ENCODE measurements around the gene CEP72. TPM values are rescaled to one million over a fixed set of nuclear protein-coding genes. Genes with fewer than 3 reads are reported as not detected.

The CEP72 gene
- total and polyA plus RNA-seq, 2 of the 13 experiments (the other 11 are each of a cell fraction or from before 2014, with no cell fraction given) = 3.4 to 9.4 TPM

- no peak for FAIRE-seq
- no peak overlapping the region for H2AFZ ChIP-seq (ENCODE audit: low read length)
- no TSS peak for BruUV-seq (replicated peaks)
- H3K27ac ChIP-seq (ENCODE audit: extremely low read length, insufficient read depth, low read length) = no peak overlapping the region
- no peaks in the 10 kb centered on the region for H4K20me1 ChIP-seq (ENCODE audit: insufficient read depth, low read length)
- ChIA-PET POLR2A (no interaction called here), CTCF (ENCODE audit: low intra/inter-chr PET ratio, low total read pairs) (no interaction called here)
- no peaks in the 10 kb centered on the region for H3K36me3 ChIP-seq (replicated peaks in 1 of 2; ENCODE audit: control insufficient read depth in 1 of 2, insufficient read depth in 2 of 2, low read length in 2 of 2)
- in situ Hi-C loops (cut with HindIII; ENCODE audit: extremely low pct_ligation_motif_present, low pct_unique_long_range_greater_than_20kb) = no loop called here
- ATAC-seq = no peak
- WGBS (ENCODE audit: low lambda C conversion rate) = 59% methylated on average over 12 of the region's 12 CpGs
- H3K27me3 ChIP-seq (ENCODE audit: control insufficient read depth in 1 of 2, insufficient read depth in 2 of 2, low read length in 2 of 2) = peaks cover 4 to 65% of the 10 kb centered on the region in 2 experiments
- peaks cover 5% of the 10 kb centered on the region; the same call in 1 of the 2 replicates for H3K9me3 ChIP-seq (ENCODE audit: low read length)
- H3K9ac ChIP-seq (ENCODE audit: insufficient read depth, low read depth, low read length) = no peak overlapping the region
- no peak overlapping the region for H3K4me3 ChIP-seq (replicated peaks in 1 of 3; ENCODE audit: insufficient read depth in 1 of 3, low read depth in 2 of 3, low read length in 3 of 3)
- TF ChIP-seq NONO (IDR thresholded peaks at IDR 0.05) (no peak), NONO (CRISPR knock-in tag; conservative IDR thresholded peaks at IDR 0.05) (no peak), ZNF33B (CRISPR knock-in tag; IDR thresholded peaks at IDR 0.05) (no peak), HOXA9 (CRISPR knock-in tag; IDR thresholded peaks at IDR 0.05; ENCODE audit: borderline replicate concordance) (no peak), ATF2 (CRISPR knock-in tag; IDR thresholded peaks at IDR 0.05) (no peak), RFX5 (IDR thresholded peaks at IDR 0.05; ENCODE audit: low read depth, low read length) (no peak), POLR2A (IDR thresholded peaks at IDR 0.05; ENCODE audit: insufficient read depth in 1 of 2, low read depth in 2 of 2, low read length in 2 of 2) (no peak), ZNF7 (CRISPR knock-in tag; IDR thresholded peaks at IDR 0.05) (no peak), CHD4 (IDR thresholded peaks at IDR 0.05; ENCODE audit: borderline replicate concordance, low read length) (no peak), ZNF737 (CRISPR knock-in tag; IDR thresholded peaks at IDR 0.05; ENCODE audit: borderline replicate concordance) (no peak), ETV5 (CRISPR knock-in tag; IDR thresholded peaks at IDR 0.05; ENCODE audit: borderline replicate concordance) (no peak), ZNF724P (CRISPR knock-in tag; IDR thresholded peaks at IDR 0.05; ENCODE audit: borderline replicate concordance) (no peak), ZNF616 (CRISPR knock-in tag; IDR thresholded peaks at IDR 0.05; ENCODE audit: low read depth) (no peak), FOXC1 (CRISPR knock-in tag; IDR thresholded peaks at IDR 0.05; ENCODE audit: borderline replicate concordance) (no peak), THYN1 (CRISPR knock-in tag; IDR thresholded peaks at IDR 0.05; ENCODE audit: borderline replicate concordance, low read depth) (no peak), SRSF1 (optimal IDR thresholded peaks at IDR 0.05; ENCODE audit: low read depth, low read length) (no peak), ARNTL (CRISPR knock-in tag; IDR thresholded peaks at IDR 0.05) (no peak), ZNF280B (CRISPR knock-in tag; IDR thresholded peaks at IDR 0.05; ENCODE audit: borderline replicate concordance) (no peak)
- intact Hi-C loops (cut with micrococcal nuclease; ENCODE audit: unreplicated experiment) = no loop called here
- no peak overlapping the region for H3K4me2 ChIP-seq (ENCODE audit: low read depth, low read length)
- H3K4me1 ChIP-seq (ENCODE audit: insufficient read depth, low read length) = no peaks in the 10 kb centered on the region
- H3K79me2 ChIP-seq (ENCODE audit: insufficient read depth, low read length) = no peaks in the 10 kb centered on the region
- DNase-seq (ENCODE audit: low spot score) = no peak
Measured at GRCh38 chr5:573206-573605, 38.9 kb upstream of the CEP72 start.

Measured in HepG2 (cell line).